Posterior cingulate gyrus (tissue), 11 donors: ENCODE data around the gene BRAT1.

Experiments used
- DNase-seq, 10 donors: peaks; one replicate each; pipeline versions ENCODE4 v3.0.0 to v3.0.0-alpha.2; 2020 to 2021; ENCODE audit warnings: mixed read lengths in 3 of 10
- intact Hi-C: fragments of 100-400 bp; cut with DNase I; formaldehyde crosslinking; loops from one replicate; pipeline ENCODE4 v1.15.1; 2023

Gene BRAT1

DNA sequence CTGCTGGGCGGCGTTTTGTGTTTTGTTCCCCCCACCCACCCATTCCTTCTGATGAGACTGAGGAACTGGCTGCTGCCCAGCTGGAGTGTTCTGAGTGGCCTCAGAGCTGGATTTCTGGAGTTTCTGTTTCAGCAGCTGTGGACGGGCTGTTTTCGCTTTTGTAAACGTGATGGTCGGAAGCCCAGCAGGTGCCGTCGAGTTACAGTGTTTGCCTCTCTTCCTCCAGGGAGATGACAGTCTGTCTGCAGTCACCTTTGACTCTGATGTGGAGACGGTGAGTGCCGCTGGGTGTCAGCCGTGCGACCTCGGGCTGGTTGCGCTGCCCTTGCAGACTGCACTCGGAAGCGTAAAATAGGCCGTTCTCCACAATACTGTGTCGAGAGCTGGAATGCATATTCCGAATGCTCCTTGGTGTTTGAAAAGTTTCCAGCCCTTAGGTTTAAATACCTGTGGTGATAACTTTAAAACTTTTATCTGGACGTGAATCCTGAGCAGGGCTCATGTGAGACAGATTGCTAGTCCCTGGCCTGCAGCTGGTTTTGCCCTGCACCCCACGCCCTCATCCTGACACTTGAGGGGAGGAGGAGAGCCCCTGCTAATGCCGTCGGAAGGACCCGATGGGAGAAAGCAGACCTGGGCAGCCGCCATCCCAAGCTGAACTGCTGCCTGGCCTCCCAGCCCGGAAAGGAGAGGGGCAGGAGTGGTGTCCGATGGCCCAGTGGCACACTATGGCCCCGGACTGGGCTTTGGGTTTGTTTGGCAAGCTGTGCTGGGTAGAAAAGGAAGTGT lies 11.8 kb upstream of the BRAT1 start:
- intact Hi-C loops, result loop anchor here (2.0 to 10.0 kb wide), 3 partner anchors 48 to 142 kb away; no protein-coding TSS in a partner anchor
- peak in 9 of 10 donors; percentile 27 to 89 (median 55) for DNase-seq

DNA sequence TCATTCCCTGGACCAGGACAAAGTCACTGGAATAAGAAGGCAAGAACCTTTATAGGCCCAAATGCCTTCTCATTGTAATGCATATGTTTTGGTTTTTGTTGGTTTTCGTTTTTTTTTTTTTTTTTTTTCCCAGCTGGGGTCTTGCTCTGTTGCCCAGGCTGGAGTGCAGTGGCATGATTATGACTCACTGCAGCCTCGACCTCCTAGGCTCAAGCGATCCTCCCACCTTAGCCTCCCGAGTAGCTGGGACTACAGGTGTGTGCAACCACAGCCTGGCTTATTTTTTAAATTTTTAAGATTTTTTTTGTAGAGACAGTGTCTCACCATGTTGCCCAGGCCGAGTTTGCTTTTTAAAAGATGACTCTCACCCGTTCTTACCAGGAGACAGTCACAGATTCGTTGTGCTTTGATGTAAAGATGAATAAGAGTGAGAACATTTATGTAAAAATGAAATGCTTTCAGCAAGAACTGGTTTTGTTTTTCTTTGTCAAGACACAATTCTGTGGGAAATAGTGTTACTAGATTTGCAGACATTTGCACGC lies 11.1 kb upstream of the BRAT1 start:
- DNase-seq, result peak in 1 of 10 donors; percentile 55

DNA sequence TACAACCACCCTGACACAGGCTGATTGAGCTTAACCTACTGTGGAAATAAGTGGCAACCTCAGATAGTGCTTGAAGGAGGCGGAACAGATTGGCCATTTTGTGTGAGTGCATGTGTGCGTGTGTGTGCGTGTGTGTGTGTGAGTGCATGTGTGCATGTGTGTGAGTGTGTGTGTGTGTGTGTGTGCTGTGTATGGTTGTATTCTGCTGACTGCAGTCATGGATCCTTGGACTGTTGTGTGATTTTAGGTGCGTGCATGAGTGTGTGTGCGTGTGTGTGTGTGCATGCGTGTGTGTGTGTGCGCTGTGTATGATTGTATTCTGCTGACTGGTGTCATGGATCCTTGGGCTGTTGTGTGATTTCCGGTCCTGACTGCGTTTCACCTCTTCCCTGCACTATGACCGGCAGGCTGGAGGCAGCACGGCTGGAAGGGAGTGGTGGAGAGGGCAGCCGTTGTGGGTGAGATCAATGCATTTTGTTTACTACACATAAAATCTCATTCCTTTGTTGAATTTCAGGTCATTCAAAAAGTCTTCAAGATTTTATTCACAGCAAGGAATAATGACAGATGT lies 9.7 kb upstream of the BRAT1 start:
- DNase-seq, result peak in 3 of 10 donors; percentile 5 to 35 (median 6)
- intact Hi-C loops, result loop anchor here (5.0 to 10.0 kb wide), 2 partner anchors 50 to 117 kb away; no protein-coding TSS in a partner anchor

More for the DNA sequence above, 11.1 kb upstream of the BRAT1 start:
- intact Hi-C loops, result loop anchor here (2.0 to 10.0 kb wide), 3 partner anchors 48 to 142 kb away; no protein-coding TSS in a partner anchor

DNA sequence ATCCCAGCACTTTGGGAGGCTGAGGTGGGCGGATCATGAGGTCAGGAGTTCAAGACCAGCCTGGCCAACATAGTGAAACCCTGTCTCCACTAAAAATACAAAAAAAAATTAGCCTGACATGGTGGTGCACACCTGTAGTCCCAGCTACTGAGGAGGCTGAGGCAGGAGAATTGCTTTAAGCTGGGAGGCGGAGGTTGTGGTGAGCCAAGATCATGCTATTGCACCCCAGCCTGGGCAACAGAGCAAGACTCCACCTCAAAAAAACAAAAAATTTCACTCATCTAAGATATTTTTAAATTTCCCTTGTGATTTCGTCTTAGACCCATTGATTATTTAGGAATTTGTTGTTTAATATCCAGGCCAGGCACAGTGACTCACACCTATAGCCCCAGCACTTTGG lies 8.6 kb upstream of the BRAT1 start:
- DNase-seq, result peak in 2 of 10 donors; percentile 0 to 22
- intact Hi-C loops, result loop anchor here (10.0 kb wide), 1 partner anchor 51 kb away; no protein-coding TSS in a partner anchor

DNA sequence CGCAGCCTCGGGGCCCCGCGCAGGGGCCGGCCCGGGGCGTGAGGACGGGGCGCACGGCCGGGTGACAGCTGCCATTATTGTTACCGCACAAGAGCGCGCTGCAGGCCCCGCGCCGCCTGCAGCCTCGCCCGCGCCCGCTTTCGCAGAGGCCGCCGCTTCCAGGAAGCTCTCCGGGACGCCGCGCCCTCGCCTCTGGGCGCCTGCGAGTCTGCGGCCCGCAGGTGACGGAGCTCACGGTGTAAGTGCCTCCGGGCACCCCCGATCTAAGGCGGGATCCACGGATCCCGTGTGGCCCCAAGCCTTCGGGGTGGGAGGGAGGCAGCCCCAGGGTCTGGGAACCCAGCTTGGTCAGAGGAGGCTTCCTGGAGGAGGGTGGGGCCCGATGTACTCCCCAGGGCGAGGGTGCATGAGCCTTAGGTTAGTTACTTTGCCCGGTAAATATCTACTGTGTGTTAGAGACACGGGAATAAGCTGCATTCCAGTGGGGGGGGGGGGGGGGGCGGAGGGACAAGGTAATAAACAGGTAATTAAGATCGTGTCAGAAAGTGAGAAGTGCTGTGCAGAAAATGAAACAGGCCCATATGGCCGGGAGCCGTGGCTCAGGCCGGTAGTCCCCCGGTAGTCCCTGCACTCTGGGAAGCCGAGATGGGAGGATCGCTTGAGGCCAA lies 4.1 kb upstream of the BRAT1 start:
- DNase-seq, result peak in 3 of 10 donors; percentile 69 to 81 (median 70)
- intact Hi-C loops, result loop anchor here (2.0 to 5.0 kb wide), 3 partner anchors 35 to 82 kb away; partner anchors contain the start of genes GRIFIN and TTYH3

DNA sequence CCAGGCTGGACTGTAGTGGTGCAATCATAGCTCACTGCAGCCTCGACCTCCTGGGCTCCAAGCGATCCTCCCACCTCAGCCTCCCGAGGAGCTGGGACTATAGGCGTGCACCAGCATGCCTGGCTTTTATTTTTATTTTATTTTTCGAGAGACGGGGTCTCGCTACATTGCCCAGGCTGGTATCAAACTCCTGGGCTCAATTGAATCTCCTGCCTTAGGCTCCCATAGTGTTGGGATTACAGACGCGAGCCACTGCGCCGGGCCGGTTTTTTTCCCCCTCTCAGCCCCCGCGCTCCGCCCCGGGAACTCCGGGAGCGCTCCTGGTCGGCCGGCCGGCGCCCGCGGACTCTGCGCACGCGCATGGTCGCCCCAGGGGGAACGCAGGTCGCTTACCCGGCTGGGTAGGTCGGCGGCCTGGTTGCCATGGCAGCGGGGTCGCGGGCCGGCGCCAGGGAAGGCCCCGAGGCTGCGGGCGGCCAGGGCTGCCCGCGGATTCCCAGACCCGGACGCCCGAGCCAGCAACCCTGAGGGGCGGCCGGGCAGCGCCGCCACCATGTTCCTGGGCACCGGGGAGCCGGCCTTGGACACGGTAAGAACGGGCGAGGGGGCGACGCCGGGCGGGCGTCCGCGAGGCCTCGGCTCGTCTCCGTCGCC lies 3.4 kb upstream of the BRAT1 start, which contains the start of gene IQCE:
IQCE (plus strand) TSS at position 351 of the 654 bp plus-strand sequence; CDS start at position 554, 203 bp downstream.
- DNase-seq, result peak; percentile 89 to 99 (median 94)
- intact Hi-C loops, result loop anchor here (2.0 to 5.0 kb wide), 3 partner anchors 34 to 81 kb away; partner anchors contain the start of genes GRIFIN and TTYH3

DNA sequence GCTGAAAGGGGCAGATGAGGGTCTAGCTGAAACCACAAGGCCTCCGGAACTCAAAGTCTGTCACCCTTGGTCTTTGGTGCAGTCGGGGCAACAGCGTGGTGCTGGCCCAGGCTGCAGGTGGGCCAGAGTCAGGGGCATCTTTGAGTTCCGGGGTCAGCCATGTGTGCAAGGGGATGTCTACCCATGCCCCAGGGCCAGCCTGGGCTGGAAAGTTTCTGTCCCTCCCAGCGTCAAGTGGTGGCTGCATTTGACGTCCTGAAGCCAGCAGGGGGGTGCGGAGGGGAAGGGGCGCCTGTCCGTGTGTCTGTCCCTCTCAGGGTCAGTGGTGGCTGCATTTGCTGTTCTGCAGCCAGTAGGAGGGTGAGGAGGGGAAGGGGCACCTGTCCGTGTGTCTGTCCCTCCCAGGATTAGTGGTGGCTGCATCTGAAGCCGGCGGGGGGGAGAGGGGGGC lies 638 bp downstream of the BRAT1 start:
- intact Hi-C loops, result loop anchor here (5.0 kb wide), 2 partner anchors 77 to 78 kb away; partner anchors contain the start of genes GRIFIN and TTYH3
- peak in 2 of 10 donors; percentile 31 to 70 for DNase-seq

DNA sequence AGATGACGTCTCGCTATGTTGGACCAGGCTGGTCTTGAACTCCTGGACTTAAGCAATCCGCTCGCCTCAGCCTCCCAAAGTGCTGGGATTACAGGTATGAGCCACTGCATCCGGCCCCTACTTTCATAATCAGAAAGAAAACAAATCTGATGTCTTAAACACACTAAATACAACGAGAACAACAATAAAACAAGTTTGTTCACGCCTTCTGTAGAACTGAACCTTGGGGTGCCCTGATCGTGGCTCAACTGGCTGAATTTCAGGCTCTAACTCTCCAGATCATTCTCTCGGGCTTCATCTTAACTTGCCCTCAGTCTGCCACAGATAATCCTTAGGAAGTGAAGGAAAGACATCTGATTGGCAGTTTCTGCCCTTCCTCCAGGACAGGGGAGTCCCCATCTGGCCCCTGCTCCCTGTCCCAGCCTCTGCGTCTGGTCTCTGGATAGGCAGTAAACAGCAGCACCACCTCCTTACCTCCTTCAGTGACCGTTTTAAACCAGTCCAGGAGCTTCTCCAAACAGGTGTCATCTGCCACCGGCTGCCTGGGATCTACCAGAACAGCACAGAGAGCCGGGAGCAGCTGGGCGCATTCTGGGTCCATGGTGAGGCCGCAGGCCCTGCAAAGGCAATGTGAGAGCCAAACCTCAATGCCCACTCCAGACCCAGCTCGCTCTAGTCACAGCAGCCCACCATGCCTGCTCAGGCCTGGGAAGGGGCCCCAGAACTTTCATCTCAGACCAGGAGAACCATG lies 1.3 kb downstream of the BRAT1 start:
- DNase-seq, result peak in 3 of 10 donors; percentile 12 to 76 (median 69)
- intact Hi-C loops, result no loop called here

DNA sequence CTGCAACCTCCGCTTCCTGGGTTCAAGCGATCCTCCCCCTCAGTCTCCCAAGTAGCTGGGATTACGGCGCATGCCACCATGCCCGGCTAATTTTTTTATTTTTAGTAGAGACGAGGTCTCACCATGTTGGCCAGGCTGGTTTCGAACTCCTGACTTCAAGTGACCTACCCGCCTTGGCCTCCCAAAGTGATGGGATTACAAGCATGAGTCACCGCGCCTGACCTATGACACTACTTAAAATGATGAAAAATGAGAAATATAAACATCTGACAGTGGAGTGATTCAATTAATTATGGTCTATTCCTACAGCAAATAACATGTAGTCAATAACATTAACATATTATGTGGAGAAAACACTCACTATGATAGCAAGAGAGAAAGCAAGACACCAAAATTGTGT lies 2.2 kb downstream of the BRAT1 start:
- intact Hi-C loops, result no loop called here
- DNase-seq, result peak in 4 of 10 donors; percentile 13 to 50 (median 31)

DNA sequence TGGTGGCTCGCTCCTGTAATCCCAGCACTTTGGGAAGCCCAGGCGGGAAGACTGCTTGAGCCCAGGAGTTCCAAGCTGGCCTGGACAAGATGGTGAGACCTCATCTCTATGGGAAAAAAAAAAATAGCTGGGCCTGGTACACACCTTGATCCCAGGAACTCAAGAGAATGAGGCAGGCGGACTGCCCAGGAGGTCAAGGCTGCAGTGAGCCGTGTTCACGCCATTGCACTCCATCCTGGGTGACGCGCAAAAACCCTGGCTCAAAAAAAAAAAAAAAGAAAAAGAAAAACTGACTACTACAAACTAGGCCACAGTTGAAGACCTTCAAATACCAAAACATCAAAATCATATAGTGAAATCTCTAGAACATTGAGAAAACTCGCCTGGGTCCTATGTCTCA lies 3.9 kb downstream of the BRAT1 start:
- DNase-seq, result peak in 3 of 10 donors; percentile 1 to 64 (median 26)
- intact Hi-C loops, result no loop called here

DNA sequence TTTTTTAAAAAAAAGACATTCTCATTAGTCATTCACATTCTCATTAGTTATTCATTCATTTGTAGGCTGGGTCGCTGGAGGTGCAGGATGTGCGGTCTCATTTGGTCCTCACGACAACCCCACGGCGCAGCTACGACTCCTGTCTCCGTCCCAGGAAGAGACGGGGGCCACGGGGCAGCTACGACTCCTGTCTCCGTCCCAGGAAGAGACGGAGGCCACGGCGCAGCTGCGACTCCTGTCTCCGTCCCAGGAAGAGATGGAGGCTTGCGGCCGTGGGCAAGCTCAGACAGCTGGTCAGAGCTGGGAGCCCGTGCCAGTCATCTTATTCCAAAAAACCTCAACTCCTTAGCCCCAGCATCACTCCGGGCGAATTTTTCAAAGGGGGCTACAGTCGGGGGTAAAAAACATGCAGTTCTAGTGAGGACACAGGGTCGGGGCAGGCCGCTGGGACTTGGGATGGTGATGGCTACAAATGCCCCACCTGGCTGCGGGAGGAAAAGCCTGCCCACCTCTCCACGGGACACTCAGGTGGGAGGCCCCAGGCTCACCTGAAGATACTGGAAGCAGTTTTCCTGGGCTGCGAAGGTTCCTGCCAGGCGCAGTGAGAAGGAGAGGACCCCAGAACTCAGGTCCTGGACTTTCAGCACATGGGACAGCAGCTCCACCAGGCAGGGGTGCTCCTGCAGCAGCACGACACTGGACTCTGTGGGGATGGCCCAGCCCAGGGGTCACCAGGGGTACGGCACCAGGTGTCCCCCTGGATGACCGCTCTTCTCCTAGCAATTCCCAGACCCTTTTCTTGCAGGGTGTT lies 8.3 kb downstream of the BRAT1 start:
- intact Hi-C loops, result no loop called here

DNA sequence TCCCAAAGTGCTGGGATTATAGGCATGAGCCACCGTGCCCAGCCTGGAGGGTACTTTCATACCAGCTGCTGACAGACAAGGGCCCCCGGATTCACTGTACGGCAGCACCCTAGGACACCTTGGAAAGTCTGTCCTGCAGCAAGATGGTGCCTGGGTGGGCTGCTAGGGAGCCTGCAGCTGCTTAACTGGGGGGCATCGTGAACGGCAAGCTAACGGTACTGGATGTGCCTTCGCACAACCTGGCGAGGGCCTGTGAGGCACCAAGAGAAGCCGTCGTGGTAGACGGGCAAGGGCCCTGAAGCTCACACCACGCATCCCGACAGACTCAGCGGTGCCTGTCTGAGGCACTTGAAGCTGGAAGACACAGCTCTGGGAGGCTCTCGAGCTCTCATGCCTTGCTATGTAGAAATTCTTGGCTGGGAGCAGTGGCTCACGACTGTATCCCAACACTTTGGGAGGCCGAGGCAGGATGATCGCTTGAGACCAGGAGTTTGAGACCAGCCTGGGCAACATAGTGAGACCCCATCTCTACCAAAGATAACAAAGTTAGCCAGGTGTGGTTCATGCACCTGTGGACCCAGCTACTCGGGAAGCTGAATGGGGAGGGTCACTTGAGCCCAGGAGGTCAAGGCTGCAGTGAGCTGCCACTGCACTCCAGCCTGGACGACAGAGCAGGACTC lies 9.4 kb downstream of the BRAT1 start:
- DNase-seq, result peak in 3 of 10 donors; percentile 45 to 74 (median 57)

More for the DNA sequence above, 8.3 kb downstream of the BRAT1 start:
- peak in 3 of 10 donors; percentile 37 to 73 (median 63) for DNase-seq

DNA sequence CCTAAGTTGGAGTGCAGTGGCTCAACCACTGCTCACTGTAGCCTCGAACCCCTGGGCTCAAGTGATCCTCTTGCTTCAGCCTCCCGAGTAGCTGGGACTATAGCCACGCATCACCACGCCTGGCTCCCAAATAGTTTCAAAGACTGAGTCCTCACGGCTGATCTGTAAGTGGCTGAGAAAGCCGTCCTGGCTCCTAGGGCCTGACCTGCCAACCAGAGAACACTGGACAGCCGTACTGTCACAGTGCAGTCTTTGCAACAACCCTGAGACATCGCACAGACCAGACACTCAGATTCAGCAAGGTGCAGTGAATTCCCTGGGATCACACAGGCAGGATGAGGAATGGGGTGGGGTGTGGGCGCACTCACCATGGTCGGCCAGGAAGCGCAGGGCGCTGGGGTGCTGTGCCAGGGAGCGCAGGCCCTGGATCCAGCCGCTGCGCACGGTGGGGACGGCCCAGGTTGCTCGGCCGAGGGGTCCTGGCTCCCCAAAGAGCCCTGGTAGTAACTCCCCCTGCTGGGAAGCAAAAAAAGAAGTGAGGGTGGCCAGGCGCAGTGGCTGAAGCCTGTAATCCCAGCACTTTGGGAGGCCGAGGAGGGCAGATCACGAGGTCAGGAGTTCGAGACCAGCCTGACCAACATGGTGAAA lies 10.7 kb downstream of the BRAT1 start:
- DNase-seq, result peak in 3 of 10 donors; percentile 34 to 59 (median 49)

More for the DNA sequence above, 9.4 kb downstream of the BRAT1 start:
- intact Hi-C loops, result no loop called here

DNA sequence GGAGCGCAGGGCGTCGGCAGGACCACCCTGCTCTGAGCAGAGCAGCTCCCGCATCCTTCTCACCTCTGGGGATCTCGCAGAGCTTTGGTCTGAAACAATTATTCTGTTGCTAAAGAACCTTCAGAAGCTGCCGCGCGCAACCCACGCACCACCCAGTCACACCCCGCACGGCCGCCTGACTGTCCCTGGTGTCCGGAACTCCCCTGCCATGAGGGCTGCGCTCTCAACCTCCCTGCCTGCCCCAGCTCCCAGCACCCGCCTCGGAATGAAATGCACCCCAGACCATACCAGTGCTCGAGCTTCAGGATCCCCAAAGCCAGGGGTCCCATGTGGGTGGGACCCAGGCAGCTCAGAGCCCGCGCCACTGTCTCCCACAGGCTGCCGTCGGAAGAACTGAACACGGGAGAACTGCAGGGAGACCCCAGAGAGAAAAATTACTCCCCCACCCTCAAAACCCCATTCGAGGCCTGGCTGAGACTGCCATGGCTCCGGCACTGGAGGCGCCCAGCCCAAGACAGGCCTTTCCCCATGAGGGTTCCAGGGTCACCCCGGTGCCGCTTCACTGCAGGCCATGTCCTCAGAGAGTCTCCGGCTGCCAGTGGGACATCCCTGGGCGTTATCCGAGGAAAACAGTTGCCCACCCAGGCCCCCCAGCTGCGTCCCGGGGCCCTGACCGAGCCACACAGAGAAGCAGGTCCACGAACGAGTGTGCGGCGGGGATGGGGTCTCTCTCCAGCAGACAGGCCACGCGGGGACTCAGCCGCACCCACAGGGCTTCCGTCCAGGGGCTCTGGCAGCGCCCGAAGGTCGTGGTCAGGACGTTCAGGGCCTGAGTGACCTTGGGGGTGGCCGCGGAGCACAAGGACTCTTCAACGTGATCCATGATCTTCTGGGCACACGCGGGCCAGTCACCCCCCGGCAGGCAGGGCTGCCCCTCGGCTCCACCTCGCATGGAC lies 12.1 kb downstream of the BRAT1 start:
- DNase-seq, result peak in 3 of 10 donors; percentile 68 to 82 (median 80)

More for the DNA sequence above, 10.7 kb downstream of the BRAT1 start:
- intact Hi-C loops, result no loop called here

More for the DNA sequence above, 12.1 kb downstream of the BRAT1 start:
- intact Hi-C loops, result no loop called here
